ENCODE results near the gene PDIA4.
"Not testable (repeated sequence)": the region's sequence is repeated elsewhere in the genome, so short reads cannot be mapped to it uniquely, and the experiment has no call there.

The PDIA4 gene

GRCh38 chr7:149002604-149003003, 25.7 kb downstream of the PDIA4 start:
- no peak for DNase-seq

GRCh38 chr7:149001427-149002068, 26.8 kb downstream of the PDIA4 start:
- no peak for DNase-seq

GRCh38 chr7:149000961-149001360, 27.3 kb downstream of the PDIA4 start:
- DNase-seq: no peak

DNA sequence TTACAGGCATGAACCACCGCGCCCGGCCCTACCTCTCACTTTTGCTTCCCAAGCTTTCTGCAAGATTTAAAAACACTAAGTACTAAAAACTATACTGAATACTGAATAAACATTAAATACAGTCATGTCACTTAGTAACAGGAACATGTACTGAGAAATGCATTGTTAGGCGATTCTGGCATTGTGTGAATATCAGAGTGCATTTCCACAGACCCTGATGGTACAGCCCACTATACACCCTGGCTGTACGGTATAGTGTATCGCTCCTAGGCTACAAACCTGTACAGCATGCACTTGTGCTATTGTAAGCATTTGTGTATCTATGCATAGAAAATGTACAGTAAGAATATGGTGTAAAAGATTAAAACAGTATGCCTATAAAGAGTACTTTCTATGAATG, 29.1 kb downstream of the PDIA4 start:
- DNase-seq: no peak

GRCh38 chr7:148997497-148997896, 30.8 kb downstream of the PDIA4 start:
- no peak for DNase-seq

DNA sequence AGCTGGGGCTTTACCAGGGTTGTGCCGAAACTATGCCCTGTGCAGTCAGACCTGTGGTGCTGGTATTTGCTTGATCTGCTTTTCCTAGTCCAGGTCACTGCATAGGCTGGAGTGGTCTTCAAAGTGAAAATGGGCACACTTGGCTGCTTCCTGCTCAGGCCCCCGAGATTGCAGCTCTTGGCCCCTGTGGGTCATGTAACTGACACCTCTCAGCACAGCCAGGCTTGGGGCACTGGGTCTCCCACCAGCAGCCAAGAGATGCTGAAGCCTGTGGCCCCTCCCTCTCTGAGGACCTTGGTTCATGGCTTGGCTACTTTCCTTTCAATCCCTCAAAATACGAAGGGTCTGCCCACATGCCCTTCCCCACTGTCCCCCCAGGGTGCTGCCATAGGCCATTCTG, 33.7 kb downstream of the PDIA4 start:
- DNase-seq: no peak

DNA sequence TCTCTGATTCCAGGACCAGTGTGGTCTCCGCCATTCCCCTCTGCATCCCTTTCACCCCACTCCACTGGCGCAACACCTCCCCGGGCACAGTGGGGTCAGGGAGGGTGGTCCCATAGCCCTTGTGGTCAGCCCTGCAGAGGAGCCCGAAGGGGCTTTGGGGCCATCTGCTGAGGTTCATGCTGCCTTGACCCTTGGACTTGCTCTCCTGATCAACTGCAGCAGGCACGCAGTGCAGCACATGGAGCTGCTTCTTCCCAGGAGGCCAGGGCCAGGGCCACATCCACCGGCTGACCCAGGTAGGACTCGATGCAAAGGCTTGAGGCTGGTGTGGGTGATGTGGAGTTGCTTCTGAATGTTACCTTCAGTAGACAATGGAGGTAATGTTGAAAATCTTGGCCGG, 35.1 kb downstream of the PDIA4 start:
- DNase-seq: no peak

DNA sequence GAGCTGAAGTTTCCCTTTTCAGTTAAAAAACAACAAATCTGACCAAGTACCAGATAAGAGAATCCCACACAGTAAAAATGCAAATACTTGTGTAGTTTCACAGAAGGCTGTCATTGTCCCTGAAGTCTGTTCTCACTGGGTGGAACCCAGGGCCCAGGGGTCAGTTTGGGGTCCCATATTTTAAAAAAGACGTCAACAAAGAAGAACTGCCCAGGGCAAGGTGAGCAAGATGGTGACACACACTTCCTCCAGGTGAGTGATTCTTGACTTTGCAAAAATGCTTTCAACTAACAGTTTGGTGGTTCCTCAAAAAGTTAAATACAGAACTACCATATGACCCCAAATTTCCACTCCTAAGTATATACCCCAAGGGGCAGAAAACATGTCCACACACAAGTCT, 36.8 kb downstream of the PDIA4 start:
- DNase-seq: no peak

- no peak for DNase-seq
Observed at GRCh38 chr7:148987751-148988512, 40.4 kb downstream of the PDIA4 start.

- DNase-seq: peak; percentile 88
Observed at GRCh38 chr7:148987010-148987750, 41.1 kb downstream of the PDIA4 start.

DNA sequence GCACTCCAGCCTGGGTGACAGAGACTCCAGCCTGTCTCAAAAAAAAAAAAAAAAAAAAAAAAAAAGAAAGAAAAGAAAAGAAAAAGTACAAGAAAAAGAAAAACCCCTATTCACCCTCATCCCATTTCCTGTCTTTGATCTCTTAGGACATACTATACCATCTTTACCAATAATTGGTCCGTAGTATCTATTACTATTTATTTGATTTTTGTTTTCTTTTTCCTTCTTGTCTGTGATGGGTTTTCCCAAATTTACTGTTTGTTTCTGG, 41.6 kb downstream of the PDIA4 start:
- DNase-seq: no peak

- DNase-seq: peak; percentile 86
Observed at GRCh38 chr7:148983200-148984146, 44.8 kb downstream of the PDIA4 start.

DNA sequence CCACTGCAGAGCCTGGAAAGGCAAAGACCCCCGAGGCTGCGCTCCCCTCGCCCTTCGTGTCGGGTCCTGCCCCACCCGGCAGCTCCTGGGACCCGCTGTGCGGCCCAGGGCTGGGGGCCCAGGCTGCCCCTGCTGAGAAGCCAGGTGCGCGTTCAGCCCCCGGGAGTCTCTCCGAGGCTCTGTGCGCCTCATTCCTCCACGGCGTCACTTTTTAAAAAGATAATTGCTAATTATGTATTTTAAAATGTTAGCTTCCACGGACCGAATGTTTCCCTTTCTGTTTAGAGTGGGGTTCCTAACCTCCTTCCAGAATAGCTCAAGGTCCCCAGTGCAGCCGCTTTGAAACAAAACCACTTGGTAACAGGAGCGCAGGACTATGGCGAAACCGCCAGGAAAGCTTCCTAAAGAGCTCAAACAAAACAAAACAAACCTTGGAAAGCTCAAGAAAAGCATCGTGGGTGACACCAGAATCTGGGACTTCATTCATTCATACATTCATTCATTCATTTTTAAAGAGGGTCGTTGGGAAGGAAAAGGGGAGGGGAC, 45.6 kb downstream of the PDIA4 start:
- DNase-seq: no peak

DNA sequence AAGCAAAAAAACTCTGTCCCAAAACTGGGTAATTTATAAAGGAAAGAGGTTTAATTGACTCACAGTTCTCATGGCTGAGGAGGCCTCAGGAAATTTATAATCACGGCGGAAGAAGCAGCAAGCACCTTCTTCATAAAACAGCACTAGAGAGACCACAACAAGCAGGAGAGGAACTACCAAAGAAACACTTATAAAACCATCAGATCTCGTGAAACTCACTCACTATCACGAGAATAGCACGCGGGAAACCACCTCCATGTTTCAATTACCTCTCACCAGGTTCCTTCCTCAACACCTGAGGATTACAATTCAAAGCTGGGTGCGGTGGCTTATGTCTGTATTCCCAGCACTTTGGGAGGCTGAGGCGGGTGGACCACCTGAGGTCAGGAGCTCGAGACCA, 48.5 kb downstream of the PDIA4 start:
- DNase-seq: peak; percentile 35

- not testable (repeated sequence) for DNase-seq
Observed at GRCh38 chr7:148979072-148979471, 49.2 kb downstream of the PDIA4 start.

GRCh38 chr7:148978091-148978490, 50.2 kb downstream of the PDIA4 start:
- DNase-seq: no peak

- no peak for DNase-seq
Observed at GRCh38 chr7:148975896-148976295, 52.4 kb downstream of the PDIA4 start.

DNA sequence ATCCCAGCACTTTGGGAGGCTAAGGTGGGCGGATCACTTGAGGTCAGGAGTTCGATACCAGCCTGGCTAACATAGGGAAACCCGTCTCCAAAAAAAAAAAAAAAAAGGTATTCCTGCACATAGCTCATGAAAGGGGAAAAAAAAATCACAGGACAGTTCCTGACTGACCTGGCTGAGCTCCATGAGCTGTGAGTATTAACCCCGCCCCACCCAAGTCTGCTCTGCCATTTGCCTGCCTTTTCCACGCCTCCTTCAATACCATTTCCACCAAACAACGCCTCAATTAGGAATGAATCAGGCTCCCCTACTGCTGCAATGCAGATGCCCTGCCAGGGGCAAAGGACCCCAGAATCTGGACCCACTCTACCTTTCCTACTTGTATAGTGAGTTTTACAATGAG, 55.0 kb downstream of the PDIA4 start:
- no peak for DNase-seq

- DNase-seq: no peak
Observed at GRCh38 chr7:148972375-148972774, 55.9 kb downstream of the PDIA4 start.

- no peak for DNase-seq
Observed at GRCh38 chr7:148967602-148968001, 60.7 kb downstream of the PDIA4 start.

DNA sequence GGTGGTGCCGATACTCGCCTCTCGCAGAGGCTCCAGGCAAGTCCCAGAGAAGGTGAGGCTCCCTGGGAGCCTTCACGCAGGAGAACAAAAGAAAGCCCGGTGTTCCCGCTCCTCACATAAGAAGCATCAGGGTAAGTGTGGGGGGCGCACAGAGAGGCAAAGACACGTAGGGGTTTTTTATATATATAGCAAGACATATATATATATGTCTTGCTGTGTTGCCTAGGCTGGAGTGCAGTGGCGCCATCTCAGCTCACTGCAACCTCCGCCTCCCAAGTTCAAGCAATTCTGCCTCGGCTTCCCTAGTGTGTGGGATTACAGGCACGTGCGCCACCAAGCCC, 61.3 kb downstream of the PDIA4 start:
- no peak for DNase-seq

DNA sequence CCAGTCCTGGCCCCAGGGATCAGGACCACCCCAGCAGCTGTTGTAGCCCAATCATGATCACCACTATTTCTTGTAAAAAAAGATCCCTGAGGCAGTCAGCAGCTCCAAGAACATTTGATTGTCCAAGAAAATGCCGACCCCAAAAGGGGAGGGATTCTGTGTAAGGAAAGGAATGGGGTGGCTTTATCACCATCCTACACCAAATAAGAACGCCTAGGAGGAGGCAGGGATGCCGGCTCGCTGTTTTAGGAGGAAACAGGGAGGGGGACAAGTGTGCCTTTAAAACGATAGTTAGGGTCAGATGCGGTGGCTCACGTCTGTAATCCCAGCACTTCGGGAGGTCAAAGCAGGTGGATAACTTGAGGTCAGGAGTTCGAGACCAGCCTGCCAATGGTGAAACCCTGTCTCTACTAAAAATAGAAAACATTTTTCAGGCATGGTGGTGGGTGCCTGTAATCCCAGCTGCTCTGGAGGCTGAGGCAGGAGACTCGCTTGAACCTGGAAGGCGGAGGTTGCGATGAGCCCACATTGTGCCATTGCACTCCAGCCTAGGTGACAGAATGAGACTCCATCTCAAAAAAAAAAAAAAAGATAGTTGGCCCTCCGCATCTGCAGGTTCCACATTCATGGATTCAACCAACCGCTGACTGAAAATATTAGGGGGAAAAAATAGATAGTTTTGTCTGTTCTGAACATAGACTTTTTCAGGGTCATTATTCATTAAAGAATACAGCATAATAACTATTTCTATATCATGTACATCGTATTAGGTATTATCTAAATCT, 63.6 kb downstream of the PDIA4 start:
- no peak for DNase-seq

Measured in central memory CD4-positive, alpha-beta T cell (primary cell).